DND-41 (cell line): ENCODE results near the gene GREM2.

Experiments used
- ATAC-seq: fragments of 200-7000 bp; cut with Tn5 transposase; 3 replicates; pipeline ENCODE4 v1.9.1; 2021; ENCODE audit warnings: low read depth; ENCODE audit not compliant: insufficient read depth
- DNase-seq: peaks from one replicate; pipeline ENCODE4 v3.0.0-alpha.2; 2020
- H2AFZ ChIP-seq: 2 replicates; pipeline ENCODE4 v1.6.0; 2012; ENCODE audit warnings: low read depth, low read length
- H3K27ac ChIP-seq: 2 replicates; pipeline ENCODE4 v1.5.1; 2012; ENCODE audit warnings: low read length, inconsistent platforms
- H3K27me3 ChIP-seq: fragments of 200-600 bp; sonication (generic); 2 replicates; pipeline ENCODE4 v1.6.0; 2012; ENCODE audit warnings: low read length, mild to moderate bottlenecking, inconsistent platforms; ENCODE audit not compliant: insufficient read depth, poor library complexity
- H3K36me3 ChIP-seq: 2 replicates; pipeline ENCODE4 v1.5.1; 2012; ENCODE audit warnings: low read length, inconsistent platforms; ENCODE audit not compliant: insufficient read depth
- H3K4me1 ChIP-seq: 2 replicates; pipeline ENCODE4 v1.5.1; 2012; ENCODE audit warnings: mild to moderate bottlenecking, low read length; ENCODE audit not compliant: insufficient read depth
- H3K4me2 ChIP-seq: 2 replicates; pipeline ENCODE4 v1.6.0; 2012; ENCODE audit warnings: mild to moderate bottlenecking, moderate library complexity, low read length, inconsistent platforms; ENCODE audit not compliant: insufficient read depth
- H3K4me3 ChIP-seq, 2 experiments: fragments of 200-600 bp in 1 of 2; shearing (Covaris generic) in 1 of 2; 2 replicates each; pipeline ENCODE4 v1.5.1; 2012 to 2016; ENCODE audit warnings: inconsistent platforms in 2 of 2, low read length in 2 of 2, mild to moderate bottlenecking in 2 of 2, low read depth in 1 of 2, moderate library complexity in 1 of 2
- H3K79me2 ChIP-seq: 2 replicates; pipeline ENCODE4 v1.6.0; 2012; ENCODE audit warnings: low read length, inconsistent platforms; ENCODE audit not compliant: insufficient read depth
- H3K9ac ChIP-seq: 2 replicates; pipeline ENCODE4 v1.6.0; 2012; ENCODE audit warnings: low read depth, mild to moderate bottlenecking, inconsistent platforms, low read length, moderate library complexity
- H3K9me3 ChIP-seq: 2 replicates; pipeline ENCODE4 v1.5.1; 2012; ENCODE audit warnings: low read length, moderate library complexity, mild to moderate bottlenecking, inconsistent platforms; ENCODE audit not compliant: insufficient read depth, severe bottlenecking
- H4K20me1 ChIP-seq: 2 replicates; pipeline ENCODE4 v1.6.0; 2012; ENCODE audit warnings: low read length; ENCODE audit not compliant: insufficient read depth
- EZH2 ChIP-seq: IDR thresholded peaks from 3 replicates; pipeline ENCODE4 v1.6.1; 2012; ENCODE audit warnings: borderline replicate concordance, low read depth, mild to moderate bottlenecking, moderate library complexity, low read length, inconsistent platforms; ENCODE audit not compliant: severe bottlenecking
- TF ChIP-seq, protein P1 (sequence below): IDR thresholded peaks from 2 replicates; pipeline ENCODE4 v1.5.1; 2012; ENCODE audit warnings: borderline replicate concordance, low read length, moderate library complexity, mild to moderate bottlenecking; ENCODE audit not compliant: poor library complexity, severe bottlenecking; ENCODE audit errors: extremely low read depth

GREM2 gene

GRCh38 chr1:240468656-240469055 lies 143.3 kb downstream of the GREM2 start:
- DNase-seq = no peak
- no peak overlapping the region for H3K4me2 ChIP-seq
- ATAC-seq = no peak

DNA sequence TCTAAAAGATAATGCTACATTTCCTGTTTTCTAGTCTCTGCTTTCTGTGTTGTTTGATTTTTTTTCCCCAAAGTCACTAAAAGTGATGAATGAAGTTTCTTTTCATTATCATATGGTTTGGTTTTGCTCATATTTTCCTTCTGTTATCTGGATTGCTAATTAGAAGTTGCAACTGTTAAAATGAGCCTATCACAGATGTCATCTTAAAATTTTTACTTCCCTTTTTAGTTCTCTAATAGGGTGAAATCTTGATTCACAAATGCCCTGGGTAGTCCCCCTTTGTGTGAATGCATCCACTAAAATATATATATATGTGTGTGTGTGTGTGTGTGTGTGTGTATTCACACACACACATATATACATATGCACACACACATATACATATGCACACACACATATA lies 144.1 kb downstream of the GREM2 start:
- no peak overlapping the region for H3K9ac ChIP-seq
- H3K27ac ChIP-seq = no peak overlapping the region
- no peak overlapping the region for H3K4me2 ChIP-seq
- no peak for ATAC-seq
- H3K4me3 ChIP-seq = no peak overlapping the region
- no peaks in the 10 kb centered on the region for H3K4me1 ChIP-seq
- TF ChIP-seq EZH2 = no peak
- TF ChIP-seq, protein P1, sequence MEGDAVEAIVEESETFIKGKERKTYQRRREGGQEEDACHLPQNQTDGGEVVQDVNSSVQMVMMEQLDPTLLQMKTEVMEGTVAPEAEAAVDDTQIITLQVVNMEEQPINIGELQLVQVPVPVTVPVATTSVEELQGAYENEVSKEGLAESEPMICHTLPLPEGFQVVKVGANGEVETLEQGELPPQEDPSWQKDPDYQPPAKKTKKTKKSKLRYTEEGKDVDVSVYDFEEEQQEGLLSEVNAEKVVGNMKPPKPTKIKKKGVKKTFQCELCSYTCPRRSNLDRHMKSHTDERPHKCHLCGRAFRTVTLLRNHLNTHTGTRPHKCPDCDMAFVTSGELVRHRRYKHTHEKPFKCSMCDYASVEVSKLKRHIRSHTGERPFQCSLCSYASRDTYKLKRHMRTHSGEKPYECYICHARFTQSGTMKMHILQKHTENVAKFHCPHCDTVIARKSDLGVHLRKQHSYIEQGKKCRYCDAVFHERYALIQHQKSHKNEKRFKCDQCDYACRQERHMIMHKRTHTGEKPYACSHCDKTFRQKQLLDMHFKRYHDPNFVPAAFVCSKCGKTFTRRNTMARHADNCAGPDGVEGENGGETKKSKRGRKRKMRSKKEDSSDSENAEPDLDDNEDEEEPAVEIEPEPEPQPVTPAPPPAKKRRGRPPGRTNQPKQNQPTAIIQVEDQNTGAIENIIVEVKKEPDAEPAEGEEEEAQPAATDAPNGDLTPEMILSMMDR = no peak
- peaks cover 5% of the 10 kb centered on the region for H3K27me3 ChIP-seq
- no peaks in the 10 kb centered on the region for H4K20me1 ChIP-seq
- no peaks in the 10 kb centered on the region for H3K36me3 ChIP-seq
- no peak overlapping the region for H2AFZ ChIP-seq
- no peaks in the 10 kb centered on the region for H3K79me2 ChIP-seq
- DNase-seq = no peak
- H3K9me3 ChIP-seq = no peaks in the 10 kb centered on the region

More at GRCh38 chr1:240468656-240469055, 143.3 kb downstream of the GREM2 start:
- H2AFZ ChIP-seq = no peak overlapping the region
- H3K27me3 ChIP-seq = peaks cover 5% of the 10 kb centered on the region
- H3K9ac ChIP-seq = no peak overlapping the region
- TF ChIP-seq EZH2 = no peak
- TF ChIP-seq, protein P1 = no peak
- H3K79me2 ChIP-seq = no peaks in the 10 kb centered on the region
- no peaks in the 10 kb centered on the region for H3K4me1 ChIP-seq
- H3K36me3 ChIP-seq = no peaks in the 10 kb centered on the region
- no peaks in the 10 kb centered on the region for H4K20me1 ChIP-seq
- no peaks in the 10 kb centered on the region for H3K9me3 ChIP-seq
- H3K4me3 ChIP-seq = no peak overlapping the region
- H3K27ac ChIP-seq = no peak overlapping the region

GRCh38 chr1:240466509-240466908 lies 145.4 kb downstream of the GREM2 start:
- no peak for ATAC-seq
- Histone ChIP-seq H3K9ac (no peak overlapping the region), H2AFZ (no peak overlapping the region), H4K20me1 (no peaks in the 10 kb centered on the region), H3K36me3 (no peaks in the 10 kb centered on the region), H3K27ac (no peak overlapping the region), H3K4me2 (no peak overlapping the region), H3K79me2 (no peaks in the 10 kb centered on the region), H3K4me3 (no peak overlapping the region), H3K9me3 (no peaks in the 10 kb centered on the region), H3K27me3 (peaks cover 5% of the 10 kb centered on the region), H3K4me1 (no peaks in the 10 kb centered on the region)
- no peak for DNase-seq
- TF ChIP-seq EZH2 = no peak

- ATAC-seq (no peak), DNase-seq (no peak)
- Histone ChIP-seq H3K27ac (no peak overlapping the region), H3K9ac (no peak overlapping the region), H3K9me3 (no peaks in the 10 kb centered on the region), H3K4me1 (no peaks in the 10 kb centered on the region), H2AFZ (no peak overlapping the region), H3K79me2 (no peaks in the 10 kb centered on the region), H3K4me3 (no peak overlapping the region), H3K36me3 (no peaks in the 10 kb centered on the region), H3K4me2 (no peak overlapping the region), H3K27me3 (peaks cover 5% of the 10 kb centered on the region), H4K20me1 (no peaks in the 10 kb centered on the region)
- no peak for TF ChIP-seq EZH2
- TF ChIP-seq, protein P1 = no peak
Observed at GRCh38 chr1:240465531-240465940, 146.4 kb downstream of the GREM2 start.
